NCI-H187 treated with DMSO at 0.1 percent for 48 hours (cell line): ENCODE measurements around the gene KDM2A.
"Not testable (repeated sequence)": the region's sequence is repeated elsewhere in the genome, so short reads cannot be mapped to it uniquely, and the experiment has no call there.

Experiments used
- DNase-seq: peaks from one replicate; lab custom pipeline; 2025; lab: John Stamatoyannopoulos, UW

The KDM2A gene

DNA sequence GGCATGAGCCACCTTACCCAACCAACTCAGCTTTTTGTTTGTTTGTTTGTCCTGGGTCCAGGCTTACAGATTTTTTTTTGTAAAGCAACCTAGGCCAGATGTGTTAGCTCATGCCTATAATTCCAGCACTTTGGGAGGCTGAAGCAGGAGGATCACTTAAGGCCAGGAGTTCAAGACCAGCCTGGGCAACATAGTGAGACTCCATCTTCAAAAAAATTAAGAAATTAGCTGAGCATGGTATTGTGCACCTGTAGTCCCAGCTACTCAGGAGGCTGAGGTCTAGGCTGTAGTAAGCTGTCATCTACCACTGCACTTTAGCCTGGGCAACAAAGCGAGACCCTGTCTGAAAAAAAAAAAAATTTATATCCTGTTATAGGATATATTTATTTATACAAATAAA is 118.5 kb downstream of the KDM2A start:
- DNase-seq: no peak

DNA sequence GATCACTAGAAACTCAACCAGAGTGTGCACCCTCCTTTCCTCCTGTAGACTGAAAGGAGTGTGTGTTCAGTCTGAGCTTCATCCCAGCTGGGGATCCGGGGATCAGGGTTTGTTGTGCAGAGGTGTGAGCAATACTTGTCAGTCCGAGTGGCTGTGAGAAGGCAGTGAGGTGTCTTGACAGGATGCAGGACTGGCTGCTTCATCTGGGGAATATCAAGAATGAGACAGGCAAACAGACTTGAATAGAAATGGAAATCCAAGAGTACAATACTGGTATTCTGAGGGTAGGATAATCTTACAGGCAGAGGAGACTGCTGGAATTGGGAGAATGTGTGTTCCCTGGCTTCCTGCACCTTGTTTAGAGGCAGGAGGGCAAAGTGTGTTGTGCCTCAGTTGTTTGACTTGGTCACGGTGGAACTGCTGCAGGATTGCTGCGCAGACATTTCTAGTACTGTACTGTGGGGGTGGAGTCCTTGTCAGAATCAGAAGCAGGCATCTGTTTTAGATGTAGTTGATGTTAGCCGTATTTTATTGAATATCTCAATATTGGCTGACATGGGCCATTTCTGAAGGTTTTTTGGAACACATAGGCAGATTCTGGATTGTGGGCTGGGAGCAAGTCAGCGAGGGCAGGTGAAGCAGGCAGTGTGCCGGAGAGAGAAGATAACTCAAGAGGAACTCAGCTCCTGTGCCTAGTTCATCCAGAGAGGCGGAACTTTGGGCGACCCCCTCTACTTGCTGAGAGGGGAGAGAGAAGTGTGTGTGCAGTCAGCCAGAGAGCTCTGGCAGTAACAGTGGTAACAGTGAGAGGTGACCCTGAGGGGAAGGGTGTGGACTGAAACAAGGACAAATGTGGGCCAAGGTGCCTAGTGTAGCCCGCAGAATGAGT is 120.1 kb downstream of the KDM2A start:
- no peak for DNase-seq

DNA sequence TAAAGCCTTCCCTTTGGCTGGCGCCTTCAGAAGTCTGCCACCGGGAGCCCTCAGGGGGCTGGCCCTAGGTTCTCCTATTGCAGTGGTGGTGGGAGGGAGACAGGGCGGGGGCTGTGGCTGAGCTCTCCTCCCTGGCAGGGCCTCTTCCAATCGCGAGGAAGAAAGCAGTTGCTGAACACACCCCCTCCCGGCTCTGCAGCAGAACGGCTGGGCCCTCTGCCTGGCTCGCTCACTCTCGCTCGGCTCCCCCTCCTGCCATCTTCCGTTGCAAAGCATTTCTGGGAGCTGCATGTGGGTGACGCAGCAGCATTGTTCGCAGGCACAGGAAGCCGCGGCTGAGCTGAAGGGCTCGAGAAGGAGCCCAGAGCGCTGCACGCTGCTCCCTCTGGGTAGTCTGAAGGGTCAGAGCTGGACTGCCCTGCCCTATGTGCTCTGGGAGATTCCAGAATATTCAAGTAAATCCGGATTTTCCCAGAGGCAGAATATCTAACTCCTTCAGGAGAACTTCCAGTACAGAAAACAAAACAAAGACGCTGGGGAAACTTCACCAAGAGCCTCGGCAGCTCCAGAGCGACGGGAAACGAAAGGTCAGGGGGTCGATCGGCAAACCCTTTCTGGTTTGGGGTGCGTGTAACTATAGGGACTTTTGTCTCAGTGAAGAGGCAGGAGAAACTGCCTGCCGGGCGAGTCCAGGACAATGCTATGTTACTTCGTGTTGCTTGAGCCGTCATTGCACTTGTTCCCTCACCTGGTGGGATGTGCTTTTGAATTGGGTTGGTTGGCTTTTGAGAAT is 120.9 kb downstream of the KDM2A start:
- peak; percentile 92 for DNase-seq

DNA sequence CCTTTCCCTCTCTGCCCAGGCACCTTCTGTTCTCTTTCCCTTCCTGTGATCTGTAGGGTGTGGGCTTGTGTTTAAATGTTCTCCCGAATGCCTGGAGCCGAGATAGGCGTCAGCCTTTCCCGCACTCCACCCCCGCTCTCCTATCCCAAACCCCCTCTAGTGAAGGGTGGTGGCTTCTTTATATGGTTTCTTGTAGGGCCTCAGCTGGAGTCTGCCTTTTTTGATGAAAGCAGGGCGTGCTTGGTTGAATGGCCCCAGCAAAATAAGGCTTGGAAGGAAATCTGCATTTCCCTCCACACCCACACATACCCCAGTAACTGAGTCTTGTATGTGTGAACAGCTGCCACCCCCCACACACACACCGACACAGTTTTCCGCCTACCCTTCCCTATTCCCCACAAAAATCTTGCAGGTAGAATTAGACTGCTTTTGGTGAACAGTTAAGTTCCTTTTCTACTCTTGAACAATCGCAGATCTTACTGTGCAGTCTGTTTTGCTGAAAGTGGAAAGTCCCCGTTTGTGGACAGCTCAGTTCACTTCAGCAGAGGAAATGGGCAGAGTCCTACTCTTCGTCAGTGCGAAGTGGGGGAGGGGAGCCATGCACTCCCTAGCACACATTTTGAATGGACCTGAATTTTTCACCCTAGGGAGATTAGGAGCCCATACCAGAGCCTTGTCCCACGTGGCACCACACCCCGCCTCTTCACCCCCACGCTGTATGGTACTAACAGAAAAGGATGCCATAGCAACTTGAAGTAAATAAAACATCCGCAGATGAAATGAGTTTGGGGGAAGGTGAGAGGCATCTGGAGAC is 121.7 kb downstream of the KDM2A start:
- no peak for DNase-seq

DNA sequence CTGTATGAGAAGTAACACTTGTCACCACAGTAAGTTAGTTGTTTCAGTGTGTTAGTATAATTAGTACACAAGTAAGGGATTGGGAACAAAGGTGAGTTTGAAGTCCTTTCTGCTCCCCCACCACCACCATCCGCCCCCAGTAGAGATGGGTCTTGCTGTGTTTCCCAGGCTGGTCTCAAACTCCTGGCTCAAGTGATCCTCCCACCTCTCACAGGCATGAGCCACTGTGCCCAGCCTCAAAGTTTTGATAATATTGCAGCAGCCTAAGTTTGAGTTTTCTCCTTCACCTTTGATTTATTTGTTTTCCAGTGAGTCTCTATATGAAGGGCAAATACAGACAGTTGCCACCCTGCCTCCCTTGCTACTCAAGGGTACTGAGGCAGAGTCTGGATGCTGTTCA is 123.5 kb downstream of the KDM2A start:
- no peak for DNase-seq

DNA sequence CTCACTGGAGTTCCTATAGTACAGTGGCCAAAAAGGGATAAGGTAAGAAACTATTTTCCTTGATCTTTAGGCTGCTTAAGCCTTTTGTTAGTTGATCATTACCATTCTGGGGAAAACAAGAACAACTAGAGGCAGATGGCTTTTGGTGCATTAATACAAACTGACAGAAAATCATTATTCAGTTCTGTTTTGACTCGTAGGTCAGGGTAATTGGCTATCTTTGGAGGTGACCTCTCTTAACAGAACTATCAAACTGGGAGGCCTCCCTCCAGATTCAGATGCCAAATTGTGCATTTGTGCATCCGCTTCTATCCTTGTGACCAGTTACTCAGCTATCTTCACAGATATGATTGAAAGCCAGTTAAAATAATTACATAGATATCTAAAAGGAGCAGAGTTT is 124.0 kb downstream of the KDM2A start:
- no peak for DNase-seq

DNA sequence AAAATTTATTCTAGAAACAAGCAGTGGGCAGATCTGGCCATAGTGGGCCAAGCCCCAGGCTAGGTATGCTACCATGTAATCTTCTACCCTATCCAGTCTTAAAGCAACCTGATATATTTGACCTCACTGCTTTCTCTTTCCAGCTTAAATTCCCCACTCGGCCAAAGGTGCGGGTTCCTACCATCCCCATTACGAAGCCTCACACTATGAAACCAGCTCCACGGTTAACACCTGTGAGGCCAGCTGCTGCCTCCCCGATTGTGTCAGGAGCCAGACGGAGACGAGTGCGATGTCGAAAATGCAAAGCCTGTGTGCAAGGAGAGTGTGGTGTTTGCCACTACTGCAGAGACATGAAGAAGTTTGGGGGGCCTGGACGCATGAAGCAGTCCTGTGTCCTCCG is 126.0 kb downstream of the KDM2A start:
- DNase-seq: no peak

DNA sequence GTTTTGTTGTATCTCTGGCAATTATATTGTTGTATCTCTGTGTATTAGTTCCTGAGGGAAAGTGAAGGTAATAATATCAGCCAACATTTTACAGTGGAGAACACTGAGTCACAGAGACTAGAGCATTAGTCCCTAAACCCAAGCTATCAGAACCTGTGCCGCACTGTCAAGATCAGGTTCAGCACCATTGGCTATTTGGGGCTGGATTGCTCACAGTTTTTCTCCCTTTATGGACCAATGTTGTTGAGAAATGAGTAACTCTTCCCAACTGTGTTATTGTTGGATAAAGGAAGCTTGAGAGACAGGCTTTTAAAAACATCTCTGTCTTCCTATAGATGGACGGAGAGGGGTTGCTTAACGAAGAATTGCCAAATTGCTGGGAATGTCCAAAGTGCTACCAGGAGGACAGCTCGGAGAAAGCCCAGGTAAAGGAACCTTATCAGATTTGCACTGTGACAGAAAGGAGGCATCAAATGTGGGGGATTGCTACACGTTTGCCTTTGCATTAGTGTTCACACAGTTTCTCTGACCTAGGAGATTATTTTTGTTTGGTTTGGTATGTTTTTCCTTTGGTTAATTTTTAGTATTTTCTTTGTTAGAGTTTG is 129.0 kb downstream of the KDM2A start:
- no peak for DNase-seq

DNA sequence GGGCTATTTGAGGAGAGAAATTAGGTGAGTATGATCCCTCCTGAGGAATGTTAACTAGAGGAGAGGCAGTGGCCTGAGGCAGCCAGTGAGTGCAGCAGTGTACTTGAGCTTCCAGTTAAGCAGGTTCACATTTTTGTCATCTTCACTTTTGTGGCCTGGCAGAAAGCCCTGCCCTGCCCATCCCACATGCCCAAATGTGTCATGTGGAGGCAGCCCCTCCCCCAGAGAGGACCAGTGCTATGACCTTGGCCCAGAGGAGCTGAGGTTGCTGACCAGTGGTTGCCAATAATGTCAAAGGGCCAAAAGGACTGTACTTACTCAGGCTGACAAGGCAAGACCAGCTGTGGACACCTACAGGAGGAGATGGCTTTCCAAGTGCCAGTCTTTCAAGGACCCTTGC is 129.6 kb downstream of the KDM2A start:
- DNase-seq: no peak

DNA sequence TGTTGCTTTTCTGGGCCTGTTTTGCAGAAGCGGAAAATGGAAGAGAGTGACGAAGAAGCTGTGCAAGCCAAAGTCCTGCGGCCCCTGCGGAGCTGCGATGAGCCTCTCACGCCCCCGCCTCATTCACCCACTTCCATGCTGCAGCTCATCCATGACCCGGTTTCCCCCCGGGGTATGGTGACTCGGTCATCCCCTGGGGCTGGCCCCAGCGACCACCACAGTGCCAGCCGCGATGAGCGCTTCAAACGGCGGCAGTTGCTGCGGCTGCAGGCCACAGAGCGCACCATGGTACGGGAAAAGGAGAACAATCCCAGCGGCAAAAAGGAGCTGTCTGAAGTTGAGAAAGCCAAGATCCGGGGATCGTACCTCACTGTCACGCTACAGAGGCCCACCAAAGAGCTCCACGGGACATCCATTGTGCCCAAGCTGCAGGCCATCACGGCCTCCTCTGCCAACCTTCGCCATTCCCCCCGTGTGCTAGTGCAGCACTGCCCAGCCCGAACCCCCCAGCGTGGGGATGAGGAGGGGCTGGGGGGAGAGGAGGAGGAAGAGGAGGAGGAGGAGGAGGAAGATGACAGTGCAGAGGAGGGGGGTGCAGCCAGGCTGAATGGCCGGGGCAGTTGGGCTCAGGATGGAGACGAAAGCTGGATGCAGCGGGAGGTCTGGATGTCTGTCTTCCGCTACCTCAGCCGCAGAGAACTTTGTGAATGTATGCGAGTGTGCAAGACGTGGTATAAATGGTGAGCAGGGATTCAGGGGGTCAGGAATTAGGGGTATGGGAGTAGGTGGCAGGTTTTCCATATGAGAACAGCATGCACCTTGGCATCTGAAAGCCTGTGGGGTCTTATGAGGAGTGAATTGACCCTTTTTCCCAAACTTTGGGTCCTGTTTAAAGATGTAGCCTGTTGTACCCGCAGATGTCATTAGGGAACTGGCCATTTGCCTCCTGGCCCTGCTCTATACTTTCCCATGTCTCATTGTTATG is 131.3 kb downstream of the KDM2A start:
- no peak for DNase-seq

DNA sequence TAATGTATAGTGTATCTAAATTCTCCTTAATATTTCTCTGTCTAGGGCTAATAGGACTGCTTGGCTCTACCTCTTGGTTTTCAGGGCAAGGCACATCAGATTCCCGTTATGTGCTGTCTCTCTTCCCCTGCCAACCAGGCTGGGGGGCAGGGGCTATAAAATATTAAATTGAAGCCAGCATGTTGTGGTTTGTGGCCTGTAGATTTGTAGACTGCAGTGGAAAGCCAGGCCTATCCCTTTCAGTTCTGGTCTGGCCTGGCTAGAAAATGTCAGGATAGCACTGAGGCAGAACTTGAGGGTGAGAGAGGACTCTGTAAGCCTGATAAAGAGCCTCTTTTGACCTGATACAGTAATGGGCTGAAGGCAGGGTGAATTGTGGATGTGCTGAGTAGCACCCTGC is 132.8 kb downstream of the KDM2A start:
- no peak for DNase-seq

DNA sequence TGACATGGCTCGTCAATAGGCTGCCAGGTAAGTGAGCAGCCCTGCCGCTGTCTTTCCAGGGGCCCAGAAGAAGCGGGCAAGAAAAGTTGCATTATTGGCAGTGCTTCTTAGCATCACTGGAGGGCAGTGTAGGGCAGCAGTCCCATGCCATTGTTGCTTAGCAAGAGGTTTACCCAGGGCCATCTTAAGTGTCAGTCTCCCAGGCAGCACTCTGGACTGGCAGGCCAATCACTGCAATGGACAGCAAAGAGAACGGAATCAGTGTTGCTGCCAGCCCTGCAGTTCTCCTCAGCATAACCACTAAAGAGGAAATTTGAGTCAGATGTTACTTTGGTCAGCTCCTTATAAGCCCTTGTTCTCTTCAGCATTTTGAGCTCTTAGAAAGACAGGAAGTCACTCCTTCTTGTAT is 133.8 kb downstream of the KDM2A start:
- no peak for DNase-seq

DNA sequence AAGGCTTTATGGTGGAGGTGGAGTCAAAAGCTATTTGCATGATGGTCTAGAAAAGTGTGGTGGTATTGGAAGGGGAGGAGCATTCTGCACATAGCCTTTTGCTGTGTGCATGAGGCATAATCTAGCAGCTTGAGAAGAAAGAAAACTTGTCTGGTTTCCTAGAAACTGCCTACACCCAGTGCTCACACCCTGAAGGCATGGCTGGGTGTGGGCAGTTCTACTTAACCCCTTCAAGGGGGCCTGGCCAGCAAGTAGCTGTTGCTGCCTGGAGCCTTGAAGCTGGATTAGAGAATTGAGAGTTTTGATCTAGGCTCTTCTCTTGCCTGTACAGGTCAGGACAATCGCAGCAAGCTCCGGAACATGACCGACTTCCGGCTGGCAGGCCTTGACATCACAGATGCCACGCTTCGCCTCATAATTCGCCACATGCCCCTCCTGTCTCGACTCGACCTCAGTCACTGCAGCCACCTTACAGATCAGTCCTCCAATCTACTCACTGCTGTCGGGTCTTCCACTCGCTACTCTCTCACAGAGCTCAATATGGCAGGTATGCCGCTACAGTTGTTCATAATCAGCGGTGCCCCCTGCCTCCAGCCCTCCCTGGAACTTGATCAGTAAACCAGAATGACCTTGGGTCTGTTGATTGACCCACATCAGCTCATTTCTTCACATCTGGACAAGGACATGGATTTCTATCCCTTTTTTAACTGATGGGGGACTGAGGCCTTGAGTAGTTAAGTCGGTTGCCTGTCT is 135.0 kb downstream of the KDM2A start:
- no peak for DNase-seq

DNA sequence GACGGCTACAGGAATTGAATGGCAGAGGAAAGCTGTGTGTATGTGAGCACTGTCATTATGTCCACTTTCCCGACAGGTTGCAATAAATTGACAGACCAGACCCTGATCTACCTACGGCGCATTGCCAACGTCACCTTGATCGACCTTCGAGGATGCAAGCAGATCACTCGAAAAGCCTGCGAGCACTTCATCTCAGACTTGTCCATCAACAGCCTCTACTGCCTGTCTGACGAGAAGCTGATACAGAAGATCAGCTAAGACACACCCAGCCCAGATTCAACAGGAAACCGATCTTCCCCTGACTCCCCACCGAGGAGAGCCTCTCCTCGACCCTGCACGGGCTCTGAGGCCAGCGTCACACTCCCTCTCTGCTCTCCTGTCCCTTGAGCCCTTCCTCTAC is 135.7 kb downstream of the KDM2A start:
- no peak for DNase-seq

DNA sequence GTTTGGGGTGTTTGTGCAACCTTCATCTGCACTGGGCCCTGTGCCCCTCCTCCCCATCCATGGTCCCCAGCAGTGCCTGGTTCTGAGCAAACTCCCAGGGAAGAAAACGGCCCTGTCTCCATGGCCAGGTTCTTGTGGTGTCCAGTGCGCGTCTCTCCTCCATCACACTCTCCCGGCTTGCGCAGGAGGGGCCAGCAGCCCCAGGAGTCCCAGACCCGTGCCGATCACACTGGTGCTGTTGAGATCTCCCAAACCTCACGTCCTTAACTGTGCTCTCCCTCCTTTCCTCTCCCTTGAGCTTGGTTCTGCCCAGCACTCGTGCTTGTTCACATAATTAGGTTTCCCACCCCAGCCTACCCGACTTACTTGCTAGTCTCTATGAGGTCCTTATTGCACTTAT is 136.3 kb downstream of the KDM2A start:
- no peak for DNase-seq

DNA sequence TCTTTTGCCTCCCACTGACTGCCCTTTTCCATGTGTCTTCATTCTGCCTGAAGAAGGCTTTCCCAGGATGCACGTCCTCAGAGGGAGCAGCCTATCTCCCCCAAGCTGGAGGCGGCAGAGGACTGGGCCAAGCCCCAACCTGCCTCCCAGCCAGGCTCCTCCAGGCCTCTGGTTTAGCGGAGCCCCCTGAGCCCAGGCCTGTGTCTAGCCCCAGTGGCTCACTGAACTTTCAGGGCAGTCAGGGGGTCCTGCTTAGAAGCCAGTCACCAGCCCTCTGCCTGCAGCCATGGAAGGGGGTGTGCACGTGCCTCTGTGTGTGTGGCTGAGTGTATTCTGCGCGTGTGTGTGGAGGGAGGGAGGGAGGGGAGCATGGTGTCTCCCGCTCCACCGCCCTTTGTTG is 136.8 kb downstream of the KDM2A start:
- DNase-seq: no peak

DNA sequence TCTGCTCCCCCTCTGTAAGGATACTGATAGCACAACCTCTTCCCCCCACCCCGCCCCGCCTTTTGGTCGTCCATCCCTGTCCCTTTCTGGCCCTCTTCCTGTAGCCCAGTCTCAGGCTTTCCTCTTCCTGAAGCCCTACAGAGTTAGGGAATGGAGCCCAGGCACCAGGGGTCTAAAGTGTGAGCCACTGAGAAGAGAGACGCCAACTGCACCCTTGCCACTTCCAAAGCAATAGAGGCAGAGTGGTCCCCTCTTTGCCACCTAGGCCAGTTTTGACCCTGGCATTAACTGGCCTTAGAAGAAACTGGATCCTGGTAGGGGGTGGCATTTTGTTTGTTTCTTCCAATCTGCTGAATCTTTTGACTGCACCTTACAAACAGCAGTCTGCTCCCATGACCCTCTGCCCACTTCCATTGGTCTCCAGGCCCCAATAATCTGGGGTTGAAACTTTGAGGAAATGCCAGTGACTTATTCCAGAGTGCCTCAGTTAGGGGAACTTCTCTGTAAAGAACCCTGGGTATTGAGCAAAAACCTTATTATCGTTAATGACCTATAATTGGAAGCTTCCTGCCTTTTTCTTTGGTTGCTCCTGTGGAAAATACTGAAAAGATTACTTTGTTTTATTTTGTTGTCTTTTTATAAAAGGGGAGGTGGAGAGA is 137.5 kb downstream of the KDM2A start:
- DNase-seq: no peak

DNA sequence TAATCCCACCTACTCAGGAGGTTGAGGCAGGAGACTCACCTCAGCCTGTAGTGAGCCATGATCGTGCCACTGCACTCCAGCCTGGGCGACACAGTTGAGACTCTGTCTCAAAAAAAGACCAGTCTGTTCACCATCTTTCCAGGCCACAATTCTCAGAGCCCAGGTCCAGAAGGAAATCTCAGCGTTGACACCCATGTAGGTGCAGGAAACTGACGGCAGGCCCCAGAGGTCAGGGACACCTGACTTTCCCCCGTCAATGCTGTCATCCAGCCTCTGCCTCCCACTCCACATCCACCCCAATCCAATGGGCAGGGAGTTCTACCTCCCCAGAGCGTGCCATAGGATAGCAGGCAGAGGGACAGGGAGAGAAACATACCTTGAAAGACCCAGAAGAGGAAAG is 141.3 kb downstream of the KDM2A start:
- no peak for DNase-seq

DNA sequence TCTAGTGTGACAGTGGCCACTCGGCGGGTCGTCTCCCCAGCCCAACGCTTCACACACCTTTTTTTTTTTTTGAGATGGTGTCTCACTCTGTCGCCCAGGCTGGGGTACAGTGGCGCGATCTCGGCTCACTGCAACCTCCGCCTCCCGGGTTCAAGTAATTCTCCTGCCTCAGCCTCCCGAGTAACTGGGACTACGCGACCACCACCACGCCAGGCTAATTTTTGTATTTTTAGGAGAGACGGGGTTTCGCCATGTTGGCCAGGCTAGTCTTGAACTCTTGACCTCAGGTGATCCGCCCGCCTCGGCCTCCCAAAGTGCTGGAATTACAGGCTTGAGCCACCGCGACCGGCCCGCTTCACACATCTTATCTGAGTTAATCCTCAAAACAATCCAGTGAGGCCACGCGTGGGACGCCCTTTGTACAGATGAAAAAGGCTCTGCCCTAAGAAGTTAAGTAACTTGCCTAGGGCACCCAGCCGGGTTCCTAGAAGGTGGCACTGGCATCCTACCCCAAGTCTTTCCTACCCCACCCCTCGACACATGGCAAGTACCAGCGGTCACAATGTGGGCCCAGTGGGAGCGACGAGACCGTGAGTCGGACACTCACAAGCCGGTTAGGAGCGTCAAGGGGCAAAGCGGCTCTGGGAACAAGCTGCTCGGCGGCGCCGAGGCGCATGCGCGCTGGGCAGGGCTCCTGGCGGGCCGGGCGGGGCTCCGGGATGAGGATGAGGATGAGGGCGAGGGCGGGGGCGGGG is 142.0 kb downstream of the KDM2A start:
- not testable (repeated sequence) for DNase-seq
